Lung (tissue), 12 donors: Measurements from ENCODE around the gene RABL3. TPM values are rescaled to one million over a fixed set of nuclear protein-coding genes. Genes with fewer than 3 reads are reported as not detected.

Source experiments
- ATAC-seq: fragments of 200-7000 bp; cut with Tn5 transposase; one replicate; pipeline ENCODE4 v1.9.1; 2020; ENCODE audit warnings: moderate number of reproducible peaks; ENCODE audit not compliant: insufficient read depth, low FRiP score
- DNase-seq, 3 donors: peaks; one replicate each; pipeline ENCODE4 v3.0.0-alpha.2; 2013 to 2017
- H3K27ac ChIP-seq, 2 donors: one replicate each; pipeline ENCODE4 v1.5.1; 2013; ENCODE audit warnings: mild to moderate bottlenecking in 2 of 2, moderate library complexity in 2 of 2, control low read depth in 1 of 2, inconsistent platforms in 1 of 2, low read depth in 1 of 2, low read length in 1 of 2
- H3K27me3 ChIP-seq, 3 donors: one replicate each; pipeline ENCODE4 v1.5.1; 2013; ENCODE audit warnings: low read length in 2 of 3; ENCODE audit not compliant: control insufficient read depth in 3 of 3, insufficient read depth in 3 of 3
- H3K36me3 ChIP-seq, 4 donors: one replicate each; pipeline ENCODE4 v1.5.1; 2013; ENCODE audit warnings: low read length in 4 of 4, mild to moderate bottlenecking in 1 of 4, moderate library complexity in 1 of 4; ENCODE audit not compliant: control insufficient read depth in 4 of 4, insufficient read depth in 4 of 4
- H3K4me1 ChIP-seq, 5 donors: one replicate each; pipeline ENCODE4 v1.5.1; 2013; ENCODE audit warnings: low read length in 5 of 5, mild to moderate bottlenecking in 2 of 5, moderate library complexity in 1 of 5; ENCODE audit not compliant: control insufficient read depth in 5 of 5, insufficient read depth in 5 of 5
- H3K4me3 ChIP-seq: one replicate; pipeline ENCODE4 v1.5.1; 2013; ENCODE audit warnings: mild to moderate bottlenecking, control low read depth, moderate library complexity
- H3K9ac ChIP-seq, 2 donors: one replicate each; pipeline ENCODE4 v1.5.1; 2013; ENCODE audit warnings: low read length in 2 of 2, control low read depth in 1 of 2; ENCODE audit not compliant: insufficient read depth in 1 of 2
- H3K9me3 ChIP-seq, 4 donors: one replicate each; pipeline ENCODE4 v1.5.1; 2013; ENCODE audit warnings: low read length in 3 of 4, mild to moderate bottlenecking in 1 of 4, moderate library complexity in 1 of 4; ENCODE audit not compliant: control insufficient read depth in 4 of 4, insufficient read depth in 3 of 4
- WGBS, 2 donors: extraction: QIAGEN DNeasy Blood & Tissue Kit; methylation state at CpG; one replicate each; pipeline ENCODE4 v1.1.7; 2013; 5-methylcytosine and 5-hydroxymethylcytosine counted together
- polyA plus RNA-seq, 2 donors: library from polyadenylated mRNA; stranded (reverse); fragments of 200-250 nt; gene quantifications; one replicate each; pipeline ENCODE4 v1.2.1, GENCODE V29; 2013
- total RNA-seq, 2 donors: library from RNA; depleted of rRNA in 1 of 2; stranded (reverse); fragments of >200 nt in 1 of 2; gene quantifications; one replicate each; pipeline ENCODE4 v1.2.1, GENCODE V29; 2014 to 2021
- TF ChIP-seq, protein P1 (sequence below): IDR thresholded peaks from 2 replicates; pipeline ENCODE4 v1.5.1; 2012; ENCODE audit warnings: mild to moderate bottlenecking; ENCODE audit errors: control extremely low read depth, extremely low read depth
- donor health status: control.
- donor health status: control.
- donor health status: Bipolar disorder and iron deficiency.
- donor health status: healthy.
- donor health status: DM: yes; HTN: yes; CAD: no.

RABL3 gene
- total and polyA plus RNA-seq, 4 donors = 4.3 to 17.1 (median 14.0) TPM

- DNase-seq (no peak), ATAC-seq (no peak)
- Histone ChIP-seq H3K36me3 (peaks cover 4 to 11% (median 8%) of the 10 kb centered on the region in 4 donors), H3K27me3 (no peaks in the 10 kb centered on the region), H3K4me3 (no peak overlapping the region), H3K27ac (no peak overlapping the region), H3K4me1 (peaks cover 0 to 4% (median 0%) of the 10 kb centered on the region in 5 donors), H3K9me3 (no peaks in the 10 kb centered on the region), H3K9ac (no peak overlapping the region)
- TF ChIP-seq, protein P1, sequence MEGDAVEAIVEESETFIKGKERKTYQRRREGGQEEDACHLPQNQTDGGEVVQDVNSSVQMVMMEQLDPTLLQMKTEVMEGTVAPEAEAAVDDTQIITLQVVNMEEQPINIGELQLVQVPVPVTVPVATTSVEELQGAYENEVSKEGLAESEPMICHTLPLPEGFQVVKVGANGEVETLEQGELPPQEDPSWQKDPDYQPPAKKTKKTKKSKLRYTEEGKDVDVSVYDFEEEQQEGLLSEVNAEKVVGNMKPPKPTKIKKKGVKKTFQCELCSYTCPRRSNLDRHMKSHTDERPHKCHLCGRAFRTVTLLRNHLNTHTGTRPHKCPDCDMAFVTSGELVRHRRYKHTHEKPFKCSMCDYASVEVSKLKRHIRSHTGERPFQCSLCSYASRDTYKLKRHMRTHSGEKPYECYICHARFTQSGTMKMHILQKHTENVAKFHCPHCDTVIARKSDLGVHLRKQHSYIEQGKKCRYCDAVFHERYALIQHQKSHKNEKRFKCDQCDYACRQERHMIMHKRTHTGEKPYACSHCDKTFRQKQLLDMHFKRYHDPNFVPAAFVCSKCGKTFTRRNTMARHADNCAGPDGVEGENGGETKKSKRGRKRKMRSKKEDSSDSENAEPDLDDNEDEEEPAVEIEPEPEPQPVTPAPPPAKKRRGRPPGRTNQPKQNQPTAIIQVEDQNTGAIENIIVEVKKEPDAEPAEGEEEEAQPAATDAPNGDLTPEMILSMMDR = no peak
- WGBS, 2 donors = 74 to 96% methylated on average over 2 of the region's 2 CpGs
These were observed 29.8 kb upstream of the RABL3 start for GRCh38 chr3:120772081-120772480.

DNA sequence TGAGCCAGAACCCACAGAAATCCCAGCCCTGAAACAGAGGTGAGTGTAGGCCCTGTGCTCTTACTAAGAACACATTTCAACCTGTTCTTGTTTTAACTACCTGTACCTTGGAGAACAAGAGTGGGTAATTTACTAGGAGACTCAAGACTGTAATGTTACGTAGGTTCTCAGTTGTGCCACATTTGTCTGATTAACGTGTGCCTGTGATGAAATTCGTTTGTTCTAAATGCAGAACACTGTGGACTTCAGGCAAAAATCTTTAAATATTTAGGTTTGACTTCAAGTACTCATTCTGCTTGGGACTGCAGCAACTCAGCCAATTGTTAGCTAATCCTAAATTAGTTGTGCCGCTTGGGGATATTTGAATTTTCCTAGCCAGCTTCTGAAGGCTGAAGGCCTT is 28.6 kb upstream of the RABL3 start:
- ATAC-seq = no peak

GRCh38 chr3:120769436-120769835 is 27.1 kb upstream of the RABL3 start:
- 86 to 94% methylated on average over 2 of the region's 2 CpGs for WGBS, 2 donors
- TF ChIP-seq, protein P1 = no peak
- ATAC-seq = no peak

More for the DNA sequence above, 28.6 kb upstream of the RABL3 start:
- no peaks in the 10 kb centered on the region for H3K27me3 ChIP-seq
- no peak overlapping the region for H3K9ac ChIP-seq
- no peaks in the 10 kb centered on the region for H3K9me3 ChIP-seq
- peaks cover 0 to 4% (median 0%) of the 10 kb centered on the region in 5 donors for H3K4me1 ChIP-seq
- no peak overlapping the region for H3K4me3 ChIP-seq
- H3K36me3 ChIP-seq = peaks cover 0 to 7% (median 6%) of the 10 kb centered on the region in 4 donors
- no peak for DNase-seq
- WGBS, 2 donors = 79 to 86% methylated on average over 4 of the region's 4 CpGs
- no peak overlapping the region for H3K27ac ChIP-seq
- TF ChIP-seq, protein P1 = no peak

GRCh38 chr3:120767106-120767505 is 24.8 kb upstream of the RABL3 start:
- Histone ChIP-seq H3K27me3 (no peaks in the 10 kb centered on the region), H3K36me3 (peaks cover 0 to 4% (median 3%) of the 10 kb centered on the region in 4 donors), H3K9me3 (no peaks in the 10 kb centered on the region), H3K27ac (no peak overlapping the region), H3K9ac (no peak overlapping the region), H3K4me1 (peaks cover 0 to 5% (median 0%) of the 10 kb centered on the region in 5 donors), H3K4me3 (no peak overlapping the region)
- DNase-seq = peak in 1 of 3 donors; percentile 4
- no peak for ATAC-seq
- 57 to 64% methylated on average over 1 of the region's 1 CpG for WGBS, 2 donors
- TF ChIP-seq, protein P1 = no peak

More at GRCh38 chr3:120769436-120769835, 27.1 kb upstream of the RABL3 start:
- no peaks in the 10 kb centered on the region for H3K9me3 ChIP-seq
- DNase-seq = no peak
- no peak overlapping the region for H3K27ac ChIP-seq
- peaks cover 0 to 4% (median 0%) of the 10 kb centered on the region in 5 donors for H3K4me1 ChIP-seq
- peaks cover 0 to 7% (median 5%) of the 10 kb centered on the region in 4 donors for H3K36me3 ChIP-seq
- no peak overlapping the region for H3K4me3 ChIP-seq
- H3K9ac ChIP-seq = no peak overlapping the region
- H3K27me3 ChIP-seq = no peaks in the 10 kb centered on the region
